Activated CD8-positive, alpha-beta memory T cell treated with anti-CD3 and anti-CD28 coated beads, Interleukin-2, amount 50 U/mL, for 1 hour (primary cell): ENCODE measurements around the gene TTLL5.

Source experiments
- DNase-seq: peaks from one replicate; pipeline ENCODE4 v3.0.0-alpha.2; 2020; ENCODE audit errors: extremely low read depth

The TTLL5 gene, protein sequence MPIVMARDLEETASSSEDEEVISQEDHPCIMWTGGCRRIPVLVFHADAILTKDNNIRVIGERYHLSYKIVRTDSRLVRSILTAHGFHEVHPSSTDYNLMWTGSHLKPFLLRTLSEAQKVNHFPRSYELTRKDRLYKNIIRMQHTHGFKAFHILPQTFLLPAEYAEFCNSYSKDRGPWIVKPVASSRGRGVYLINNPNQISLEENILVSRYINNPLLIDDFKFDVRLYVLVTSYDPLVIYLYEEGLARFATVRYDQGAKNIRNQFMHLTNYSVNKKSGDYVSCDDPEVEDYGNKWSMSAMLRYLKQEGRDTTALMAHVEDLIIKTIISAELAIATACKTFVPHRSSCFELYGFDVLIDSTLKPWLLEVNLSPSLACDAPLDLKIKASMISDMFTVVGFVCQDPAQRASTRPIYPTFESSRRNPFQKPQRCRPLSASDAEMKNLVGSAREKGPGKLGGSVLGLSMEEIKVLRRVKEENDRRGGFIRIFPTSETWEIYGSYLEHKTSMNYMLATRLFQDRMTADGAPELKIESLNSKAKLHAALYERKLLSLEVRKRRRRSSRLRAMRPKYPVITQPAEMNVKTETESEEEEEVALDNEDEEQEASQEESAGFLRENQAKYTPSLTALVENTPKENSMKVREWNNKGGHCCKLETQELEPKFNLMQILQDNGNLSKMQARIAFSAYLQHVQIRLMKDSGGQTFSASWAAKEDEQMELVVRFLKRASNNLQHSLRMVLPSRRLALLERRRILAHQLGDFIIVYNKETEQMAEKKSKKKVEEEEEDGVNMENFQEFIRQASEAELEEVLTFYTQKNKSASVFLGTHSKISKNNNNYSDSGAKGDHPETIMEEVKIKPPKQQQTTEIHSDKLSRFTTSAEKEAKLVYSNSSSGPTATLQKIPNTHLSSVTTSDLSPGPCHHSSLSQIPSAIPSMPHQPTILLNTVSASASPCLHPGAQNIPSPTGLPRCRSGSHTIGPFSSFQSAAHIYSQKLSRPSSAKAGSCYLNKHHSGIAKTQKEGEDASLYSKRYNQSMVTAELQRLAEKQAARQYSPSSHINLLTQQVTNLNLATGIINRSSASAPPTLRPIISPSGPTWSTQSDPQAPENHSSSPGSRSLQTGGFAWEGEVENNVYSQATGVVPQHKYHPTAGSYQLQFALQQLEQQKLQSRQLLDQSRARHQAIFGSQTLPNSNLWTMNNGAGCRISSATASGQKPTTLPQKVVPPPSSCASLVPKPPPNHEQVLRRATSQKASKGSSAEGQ (N-terminal part only)

DNA sequence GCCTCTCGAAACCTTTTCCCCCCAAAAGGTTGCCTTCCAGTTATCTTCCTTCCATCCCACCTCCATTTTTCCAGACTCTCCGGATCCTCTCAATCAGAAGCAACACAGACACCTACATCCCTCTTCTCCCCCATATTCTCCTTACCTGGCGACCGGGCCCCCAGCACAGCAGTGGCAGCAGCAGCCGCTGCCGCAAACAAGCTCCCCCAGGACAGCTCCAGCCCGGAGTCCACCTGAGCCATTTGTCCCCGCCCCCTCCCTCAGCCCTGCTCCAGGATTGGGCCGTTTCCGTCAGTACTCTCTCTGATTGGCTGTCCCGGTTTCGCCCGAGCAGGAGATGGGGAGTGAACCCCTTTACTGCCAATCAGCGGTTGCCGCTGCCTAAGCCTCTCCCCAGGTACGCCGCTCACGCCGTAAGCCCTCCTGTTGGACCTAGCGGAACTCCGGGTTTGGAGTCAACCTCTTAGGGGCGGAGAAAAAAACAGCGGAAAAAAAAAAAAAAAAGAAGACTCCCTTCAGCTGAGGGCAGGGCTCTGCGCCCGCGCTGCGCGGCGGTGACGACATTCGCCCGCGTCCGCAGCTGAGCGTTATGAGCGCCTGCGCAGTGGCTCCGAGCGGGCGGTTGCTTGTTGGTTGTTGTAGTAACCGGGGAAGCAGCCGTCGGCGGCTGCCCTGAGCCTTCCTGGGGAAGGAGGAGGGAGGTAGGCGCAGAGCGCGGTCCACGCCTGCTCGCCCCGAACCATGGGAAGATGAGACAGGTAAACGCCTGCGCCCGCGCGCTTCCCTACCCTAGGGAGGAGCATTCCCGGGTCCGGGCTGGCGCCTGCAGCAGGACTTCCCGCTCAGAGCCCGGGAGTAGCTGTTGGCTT, at the start of gene TTLL5, which contains the start of gene ERG28:
TSS of gene TTLL5 (plus strand) at position 617 of the 869 bp plus-strand sequence. CDS start 1,904 bp downstream, outside the sequence.
TSS of gene ERG28 (minus strand) at position 247 of the 869 bp plus-strand sequence. CDS start 3,374 bp downstream, outside the sequence.
- DNase-seq, result peak; percentile 94

DNA sequence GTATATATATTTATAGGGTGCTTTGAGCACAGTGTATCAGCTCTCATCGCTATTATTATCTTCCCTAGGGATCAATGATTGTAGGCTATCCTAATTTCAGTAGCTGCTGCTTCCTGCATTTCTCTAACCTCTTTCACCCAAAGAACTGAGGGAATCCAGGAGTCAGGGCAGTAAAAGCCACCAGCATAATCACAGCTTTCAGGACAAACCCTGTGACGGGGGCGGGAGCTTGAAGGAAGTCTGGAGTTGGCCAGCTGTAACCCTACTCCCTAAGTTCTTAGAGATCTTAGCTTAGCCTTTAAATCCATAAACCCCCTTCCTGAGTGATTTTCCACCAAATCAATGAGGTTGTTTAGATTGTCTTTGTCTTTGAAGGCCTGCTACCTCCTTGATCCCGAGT, 48.9 kb upstream of the TTLL5 start:
- no peak for DNase-seq

DNA sequence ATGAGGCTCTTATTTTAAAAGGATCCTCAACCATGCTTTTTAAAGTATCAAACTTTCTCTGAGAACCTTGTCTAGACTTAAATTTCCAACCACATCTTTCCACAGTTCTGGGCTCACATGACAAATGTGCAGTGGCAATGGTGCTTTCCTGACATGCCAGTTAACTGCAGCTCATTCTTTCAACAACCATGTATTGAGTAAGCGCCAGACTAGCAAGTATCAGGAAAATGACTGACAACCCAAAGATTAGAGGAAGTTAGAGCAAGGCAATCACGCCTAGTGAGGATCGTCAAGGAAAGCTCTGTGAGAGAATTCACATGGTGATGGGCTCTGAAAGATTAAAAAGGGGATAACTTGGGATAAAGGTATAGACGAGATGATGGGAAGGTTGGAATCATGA, 46.9 kb upstream of the TTLL5 start:
- no peak for DNase-seq

DNA sequence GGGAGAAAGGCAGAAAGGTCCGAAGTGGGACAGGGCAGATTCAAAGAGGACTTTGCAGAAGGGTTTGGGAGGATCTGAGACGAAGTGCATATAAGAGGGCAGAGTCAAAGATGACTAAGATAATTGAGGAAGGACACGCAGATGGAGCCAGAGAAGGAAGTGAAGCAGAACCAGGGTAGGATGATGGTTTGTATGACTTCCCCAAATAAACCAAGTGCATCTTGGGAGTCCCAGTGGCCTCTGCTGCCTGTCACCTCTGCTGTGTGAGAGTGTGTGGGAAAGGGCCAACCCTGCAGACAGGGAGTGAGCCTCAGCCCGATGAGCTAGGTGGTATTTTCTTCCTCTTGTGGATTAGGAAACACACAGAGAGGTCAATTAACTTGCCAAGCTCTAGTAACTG, 45.8 kb upstream of the TTLL5 start:
- DNase-seq, result no peak

DNA sequence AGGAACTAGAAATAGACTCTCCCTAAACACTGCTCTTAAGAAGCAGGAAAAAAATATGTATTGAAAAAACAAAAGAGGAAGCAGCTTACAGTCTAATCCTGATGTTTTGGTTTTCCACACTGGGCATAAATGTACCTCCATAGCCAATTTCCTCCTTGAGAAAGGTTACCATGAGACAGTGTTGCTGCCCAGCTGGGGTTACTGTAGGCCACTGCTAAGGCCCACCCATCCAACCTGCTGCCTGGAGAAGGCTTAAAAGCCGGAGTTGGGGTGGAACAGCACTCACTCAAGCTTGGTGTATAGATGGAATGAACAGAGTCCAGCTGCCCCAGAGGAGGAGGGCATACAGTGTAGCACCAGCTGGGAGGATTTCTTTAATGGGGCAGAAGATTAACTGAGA, 41.5 kb upstream of the TTLL5 start:
- DNase-seq, result no peak

DNA sequence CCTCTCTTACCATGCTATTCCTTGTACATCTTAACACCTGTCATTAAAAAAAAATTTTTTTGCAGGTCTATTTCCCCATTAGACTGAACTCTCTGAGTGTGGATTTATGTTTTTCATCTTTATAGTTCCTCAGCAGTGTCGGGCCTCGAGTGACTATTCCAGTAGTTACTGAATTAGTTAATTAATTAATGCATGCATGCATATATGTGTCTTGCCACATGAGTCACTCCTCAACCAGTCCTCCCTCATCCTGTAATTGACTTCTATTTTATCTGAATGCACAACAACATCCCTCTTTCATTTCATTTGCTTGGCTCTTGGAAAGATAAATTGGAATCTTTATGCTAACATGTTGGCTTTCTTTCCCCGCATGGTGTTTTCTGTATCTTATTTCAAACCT, 36.0 kb upstream of the TTLL5 start:
- no peak for DNase-seq

DNA sequence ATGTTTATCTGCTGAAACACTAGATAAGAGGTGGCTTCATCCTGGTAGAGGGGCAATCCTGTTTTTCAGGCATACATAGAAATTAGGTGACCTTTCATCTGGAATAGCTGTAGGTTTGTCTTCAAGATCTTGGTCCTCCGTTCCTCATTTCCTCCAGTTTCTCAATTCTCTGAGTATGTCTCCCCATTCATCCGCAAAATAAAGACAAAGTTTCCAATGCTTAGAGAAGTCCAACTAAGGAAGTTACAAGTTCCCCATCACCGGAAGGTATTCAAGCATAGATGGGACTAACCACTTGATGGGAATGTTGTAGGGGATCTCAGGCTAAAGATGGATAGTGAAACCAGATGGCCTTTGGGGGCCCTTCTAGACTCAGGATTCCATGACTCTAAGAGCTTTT, 34.6 kb upstream of the TTLL5 start:
- no peak for DNase-seq

DNA sequence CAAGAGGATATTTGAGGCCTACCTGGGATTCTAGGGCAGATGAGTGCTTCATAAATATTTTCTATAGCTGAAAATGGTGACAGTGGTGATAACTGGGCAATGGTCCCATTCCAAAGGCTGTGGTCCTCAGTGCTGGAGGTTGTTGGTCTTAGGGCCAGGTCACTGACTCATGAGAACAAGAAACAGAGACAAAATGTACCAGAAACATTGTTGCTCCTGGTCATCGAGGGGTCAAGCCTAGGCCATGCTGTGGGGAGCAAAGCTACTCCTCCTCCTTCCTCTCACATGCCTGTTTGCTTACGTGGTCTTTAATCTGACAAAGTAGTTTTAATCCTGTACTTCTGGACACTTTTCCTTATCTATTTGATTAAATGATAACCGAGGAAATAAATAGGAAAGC, 34.2 kb upstream of the TTLL5 start:
- DNase-seq, result no peak

DNA sequence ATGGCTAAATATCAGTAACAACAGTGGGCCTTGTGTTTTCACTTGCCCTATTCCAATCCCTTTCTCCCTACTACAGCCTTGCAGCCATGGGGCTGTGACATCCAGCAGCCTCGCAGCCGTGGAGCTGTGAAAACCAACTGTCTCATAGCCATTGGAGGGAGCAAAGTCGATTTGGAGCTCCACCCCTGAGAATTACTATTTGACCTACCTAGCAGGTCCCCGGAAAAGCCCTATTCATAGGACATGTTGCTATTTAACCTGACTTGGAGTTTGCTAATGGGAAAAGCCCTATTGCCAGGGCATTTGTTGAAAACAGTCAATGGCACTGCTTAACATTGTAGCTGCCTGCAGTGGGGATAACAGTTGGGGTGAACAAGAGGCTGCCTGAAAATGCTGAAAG, 33.6 kb upstream of the TTLL5 start:
- no peak for DNase-seq

DNA sequence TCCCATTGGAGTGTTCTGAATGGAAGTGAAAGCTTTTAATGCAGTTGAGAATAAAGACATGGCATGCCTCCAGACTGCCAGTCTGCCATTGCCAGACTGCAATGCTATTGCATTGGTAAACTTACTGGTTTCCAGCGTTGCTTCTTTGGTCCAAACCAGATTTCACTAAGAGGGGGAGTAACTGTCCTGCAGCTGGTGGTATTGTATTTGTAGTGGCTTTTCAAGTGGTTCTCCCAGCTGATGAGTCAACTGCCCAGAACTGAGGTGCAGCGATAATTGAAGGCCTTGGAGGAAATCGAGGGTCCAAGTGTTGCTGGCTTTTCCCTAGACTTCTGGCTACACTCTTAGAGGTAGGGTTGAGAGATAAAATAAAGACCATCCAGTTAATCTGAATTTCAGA, 32.2 kb upstream of the TTLL5 start:
- DNase-seq, result no peak

DNA sequence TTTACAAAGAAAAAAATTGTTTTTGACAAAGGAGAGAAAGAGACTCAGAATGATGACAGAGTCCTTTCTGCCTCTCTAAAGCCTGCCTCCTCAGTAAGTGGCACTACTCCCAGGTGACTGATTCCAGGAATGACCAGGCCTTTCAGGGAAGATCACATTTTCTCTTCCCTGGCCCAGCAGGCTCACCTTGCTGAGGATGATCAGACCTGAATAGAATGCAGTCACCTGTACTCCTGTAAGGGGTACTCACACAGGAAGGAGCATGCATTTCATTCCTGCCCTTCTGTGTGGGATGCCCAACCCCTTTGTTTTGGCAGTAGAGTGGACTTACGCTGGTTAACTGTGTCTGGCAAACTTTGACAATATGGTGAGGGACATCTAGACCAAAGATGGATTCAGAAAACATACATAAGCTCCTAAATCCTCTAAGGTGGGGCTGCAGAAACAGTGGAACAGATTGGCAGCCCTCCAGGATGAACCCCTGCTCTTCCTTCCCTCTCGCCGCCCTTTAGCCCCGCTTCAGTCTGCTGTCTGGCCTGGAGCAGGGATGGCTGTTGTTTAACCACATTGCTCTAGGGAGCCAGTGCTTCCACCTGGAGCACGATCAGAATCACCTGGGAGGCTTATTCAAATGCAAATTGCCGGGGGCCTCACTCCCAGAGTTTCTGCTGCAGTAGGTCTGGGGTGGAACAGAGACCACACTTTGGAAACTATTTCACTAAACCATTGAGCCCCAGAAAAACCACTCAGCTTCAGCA, 30.2 kb upstream of the TTLL5 start:
- no peak for DNase-seq

DNA sequence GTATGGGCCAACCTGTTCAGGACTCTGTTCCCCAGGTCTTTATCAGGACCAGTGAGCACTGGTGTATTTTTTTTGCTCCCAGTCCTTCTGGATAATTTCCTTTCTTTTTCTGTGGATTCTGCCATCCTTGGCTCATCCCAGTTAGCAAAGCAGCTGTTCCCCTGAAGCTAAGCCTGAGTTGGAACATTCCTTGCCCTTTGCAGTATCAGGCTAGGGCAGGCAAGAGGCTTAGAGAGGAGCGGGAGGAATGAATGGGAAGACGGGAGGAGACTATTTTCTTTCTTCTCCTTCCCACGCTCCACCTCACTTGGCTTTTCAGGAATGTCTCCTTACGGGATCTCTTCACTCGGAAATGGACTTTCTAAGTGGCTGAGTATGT, 29.6 kb upstream of the TTLL5 start:
- DNase-seq, result no peak

DNA sequence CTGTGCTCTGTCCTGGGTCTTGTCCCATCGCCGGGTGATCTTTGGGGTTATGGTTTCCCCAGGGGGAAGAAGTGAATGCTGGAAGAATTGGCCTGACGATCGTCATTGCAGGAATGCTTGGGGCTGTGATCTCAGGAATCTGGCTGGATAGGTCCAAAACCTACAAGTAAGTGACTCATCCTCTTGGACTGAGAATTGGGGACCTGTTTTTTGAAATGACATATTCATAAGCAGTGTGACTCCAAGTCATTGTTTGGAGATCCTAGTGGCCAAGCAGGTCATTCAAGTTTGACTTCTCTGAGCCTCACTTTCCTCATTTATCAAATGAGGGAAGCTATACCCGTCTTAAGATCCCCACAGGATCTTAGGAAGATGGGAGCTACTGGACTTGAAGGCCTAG, 26.2 kb upstream of the TTLL5 start:
- DNase-seq, result no peak

DNA sequence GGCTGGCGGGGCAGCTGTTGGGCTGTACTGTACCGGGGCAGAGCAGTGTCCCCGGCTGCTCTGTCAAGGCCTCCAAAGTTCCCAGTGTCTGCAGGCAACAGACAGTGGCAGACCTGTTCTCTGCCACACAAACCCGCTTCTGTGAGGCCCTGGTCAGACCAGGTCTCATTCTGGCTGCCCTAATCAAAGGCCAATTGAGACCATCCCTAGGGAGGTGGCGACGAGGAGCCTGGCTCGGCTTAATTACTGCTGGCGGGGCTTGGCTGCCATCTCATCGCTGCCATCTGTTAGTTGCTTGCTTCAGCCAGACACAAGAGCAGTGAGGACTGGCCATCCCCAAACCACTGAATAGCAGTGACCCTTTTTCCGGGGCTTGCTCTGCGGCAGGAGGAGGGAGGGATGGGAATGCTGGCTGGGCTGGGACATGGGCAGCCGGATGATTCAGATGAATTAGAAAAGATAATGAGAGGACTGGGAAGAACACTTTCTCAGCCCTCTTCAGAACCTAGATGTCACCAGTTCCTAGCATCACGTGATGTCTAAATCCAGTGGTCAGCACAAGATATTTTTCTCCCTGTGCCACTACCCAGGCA, 24.9 kb upstream of the TTLL5 start:
- no peak for DNase-seq

DNA sequence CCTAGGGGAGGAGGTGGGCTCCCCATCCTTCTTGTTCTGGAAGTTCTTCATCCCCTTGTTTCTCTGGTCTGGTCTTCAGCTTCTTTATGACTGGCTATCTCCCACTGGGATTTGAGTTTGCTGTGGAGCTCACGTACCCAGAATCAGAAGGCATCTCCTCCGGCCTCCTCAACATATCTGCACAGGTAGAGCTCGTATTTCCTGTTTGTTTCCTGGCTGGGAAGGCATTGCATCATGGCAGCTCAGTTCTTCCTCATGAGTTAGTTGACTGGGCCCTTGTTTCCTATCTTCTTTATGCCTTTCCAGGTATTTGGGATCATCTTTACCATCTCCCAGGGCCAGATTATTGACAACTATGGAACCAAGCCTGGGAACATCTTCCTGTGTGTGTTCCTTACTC, 20.2 kb upstream of the TTLL5 start:
- no peak for DNase-seq

DNA sequence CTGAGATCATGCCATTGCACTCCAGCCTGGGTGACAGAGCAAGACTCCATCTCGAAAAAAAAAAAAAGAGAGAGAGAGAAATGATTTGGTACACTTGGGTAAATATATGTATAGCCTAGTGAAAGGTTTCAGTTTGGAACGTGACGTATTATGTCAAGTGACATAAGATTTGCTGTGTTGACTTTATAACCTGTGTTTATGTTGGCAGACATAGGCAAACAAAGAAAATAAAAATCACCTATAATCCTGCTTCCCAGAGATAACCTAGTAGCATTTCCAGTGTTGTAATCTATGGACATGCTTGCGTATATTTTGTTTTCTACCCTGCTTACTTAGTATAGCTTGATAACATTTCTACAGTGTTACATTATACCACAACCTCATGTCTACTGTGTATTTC, 17.1 kb upstream of the TTLL5 start:
- DNase-seq, result no peak

DNA sequence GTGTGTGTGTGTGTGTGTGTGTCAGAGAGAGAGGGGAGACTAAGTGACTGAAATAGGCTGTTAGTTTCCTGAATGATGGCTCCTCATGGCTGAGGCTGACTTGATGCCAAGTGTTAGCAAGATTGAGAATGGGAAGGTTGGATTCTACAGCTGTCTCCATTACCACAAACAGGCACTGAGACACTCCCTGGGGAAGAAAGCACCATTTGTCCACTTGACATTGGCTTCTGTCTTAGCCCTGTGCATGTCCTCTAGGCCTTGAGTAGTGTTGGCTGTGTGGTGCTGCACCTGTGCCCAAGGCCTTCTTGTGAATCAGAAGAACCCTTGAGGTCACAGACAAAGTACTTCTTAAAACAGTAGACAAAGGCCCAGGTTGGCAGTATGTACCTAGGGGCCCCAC, 16.0 kb upstream of the TTLL5 start:
- no peak for DNase-seq

DNA sequence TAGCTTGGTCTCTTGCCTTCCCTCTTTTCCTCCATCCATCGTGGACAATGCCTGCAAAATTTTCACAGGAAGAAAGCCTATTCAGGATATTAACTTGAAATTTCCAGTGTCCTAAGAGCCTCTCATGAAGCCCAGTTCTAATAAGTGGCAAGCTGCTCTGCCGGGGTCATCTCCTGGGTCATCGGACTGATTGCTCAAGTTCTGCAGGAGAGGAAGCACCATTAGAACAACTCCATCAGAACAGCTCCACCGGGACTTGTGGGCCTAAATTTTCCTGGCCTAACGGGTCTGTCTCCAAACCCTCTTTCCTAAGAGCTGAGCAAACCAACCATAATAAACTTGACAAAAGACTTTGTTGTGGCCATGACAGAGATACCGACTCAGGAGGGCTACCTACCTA, 14.3 kb upstream of the TTLL5 start:
- DNase-seq, result no peak

DNA sequence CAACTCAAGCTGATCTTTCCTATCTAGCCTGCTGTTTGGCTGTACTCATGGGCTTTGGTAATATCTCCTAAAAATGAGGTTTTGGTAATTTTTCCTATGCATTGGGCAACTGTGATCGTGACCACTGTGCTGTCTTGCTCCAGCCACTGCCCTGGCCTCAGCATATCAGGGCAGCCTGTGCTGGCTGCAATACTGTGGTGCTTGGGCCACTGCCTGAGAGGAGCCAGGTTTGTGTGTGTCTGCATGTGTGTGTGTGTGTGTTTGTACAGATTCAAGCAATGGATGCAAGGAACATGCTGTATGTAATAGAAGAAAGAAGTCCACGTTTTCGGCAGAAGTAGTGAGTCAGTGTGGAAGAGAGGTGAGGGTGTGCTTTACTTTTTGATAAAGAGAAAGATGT, 13.4 kb upstream of the TTLL5 start:
- no peak for DNase-seq
